ENCODE data around the gene KNTC1. TPM values are rescaled to one million over a fixed set of nuclear protein-coding genes. Genes with fewer than 3 reads are reported as not detected.

The KNTC1 gene
- polyA plus RNA-seq (2011; rRNA removed) (61.1 and 68.7 TPM in 2 replicates), polyA plus RNA-seq (2017; fragmentation: RNase III; extraction: RNeasy Plus Mini Kit Qiagen cat#74134 plus additional on column Dnase treatment) (30.6 to 34.3 TPM (median 33.8 TPM) in 3 replicates), polyA minus RNA-seq (2011; rRNA and poly(A)+ RNA removed) (53.5 and 53.8 TPM in 2 replicates)
- polyA plus RNA-seq (2012; cell fraction: cytosol; rRNA removed) = 26.6 and 29.2 TPM in 2 replicates
- 80.4 and 119 TPM in 2 replicates for polyA plus RNA-seq (2012; cell fraction: nucleus; rRNA removed)

DNA sequence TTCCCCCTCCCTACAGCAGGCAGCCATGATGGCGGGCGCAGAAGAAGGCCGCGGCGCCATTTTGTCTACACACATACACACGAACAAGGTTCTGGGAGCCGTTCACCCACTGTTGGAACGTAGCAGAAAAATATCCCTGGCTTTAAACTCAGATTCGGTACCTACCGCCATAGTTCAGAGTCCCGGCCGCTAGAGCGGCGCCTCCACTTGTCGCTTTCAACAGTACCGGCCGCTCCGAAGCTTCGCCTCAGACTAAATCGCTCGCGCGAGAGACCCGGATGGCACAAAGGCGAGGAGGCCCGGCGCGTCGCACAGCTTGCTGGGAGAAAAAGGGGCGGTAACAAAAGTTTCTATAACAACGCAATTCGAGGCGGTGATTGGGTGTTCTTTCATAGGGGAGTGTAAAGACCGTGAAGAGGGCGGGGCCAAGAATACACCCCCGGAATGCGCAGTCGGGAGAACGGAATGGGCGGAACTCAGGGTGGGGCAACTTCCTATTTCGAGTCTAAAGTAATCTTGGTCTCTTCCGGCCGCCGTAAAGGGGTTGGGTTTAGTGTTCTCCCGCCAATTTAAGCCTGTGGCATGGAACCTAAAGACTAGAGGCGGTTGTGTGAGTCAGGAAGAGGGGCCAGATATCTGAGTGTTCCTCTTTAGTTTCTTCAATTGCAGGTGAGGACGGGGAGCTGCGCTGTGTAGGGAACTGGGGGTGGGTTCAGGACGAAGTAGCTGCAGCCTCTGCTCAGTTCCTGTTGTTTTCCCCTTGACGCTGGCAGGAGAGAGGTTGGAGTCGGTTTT, at the start of gene KNTC1, which contains the start of gene RSRC2:
KNTC1 (plus strand) TSS at position 567 of the 795 bp plus-strand sequence. CDS start 2,815 bp downstream, outside the sequence.
RSRC2 (minus strand) TSS at position 254 of the 795 bp plus-strand sequence; CDS start at position 171, 83 bp downstream.
- ATAC-seq (peak; percentile 92 to 93), DNase-seq (ENCODE audit: low read depth in 1 of 2, low spot score in 1 of 2) (peak; percentile 99 to 100), FAIRE-seq (peak; percentile 97)
- 3% methylated on average over 51 of the region's 51 CpGs for WGBS (ENCODE audit: missing lambda C conversion rate)
- Histone ChIP-seq H3K4me1 (peaks cover 28% of the 10 kb centered on the region), H3K4me2 (peak within 1 kb of the TSS; percentile 83), H3K4me3 (peak within 1 kb of the TSS; percentile 69), H3K9me3 (no peaks in the 10 kb centered on the region), H3K27ac (peak within 1 kb of the TSS; percentile 95)
- ChIA-PET CTCF (interaction anchor here (1.3 kb wide), 1 partner anchor 127 kb away, joined by 8 read pairs; no protein-coding TSS in a partner anchor), POLR2A (interaction anchor here (0.6 to 2.3 kb wide), 18 partner anchors 8 to 225 kb away, joined by 3 to 53 read pairs (median 4); partner anchors contain the start of genes DENR and ZCCHC8)
- TF ChIP-seq CEBPB (IDR thresholded peaks at IDR 0.05) (peak in 1 of 2 experiments; percentile 69; a peak in 2 of 4 replicates), ZC3H11A (IDR thresholded peaks at IDR 0.05) (no peak), RCOR1 (IDR thresholded peaks at IDR 0.05; ENCODE audit: low read depth, low read length) (no peak), PBX3 (IDR thresholded peaks at IDR 0.05) (peak; percentile 57; the same call in 1 of the 2 replicates), NR3C1 (IDR thresholded peaks at IDR 0.05) (no peak), NFE2L2 (conservative IDR thresholded peaks at IDR 0.05; ENCODE audit: low read length) (no peak), KDM5A (IDR thresholded peaks at IDR 0.05) (peak; percentile 95), RAD21 (conservative IDR thresholded peaks at IDR 0.05 in 1 of 2, IDR thresholded peaks at IDR 0.05 in 1 of 2) (peak in 1 of 2 experiments; percentile 3; a peak in 1 of 5 replicates), EHF (CRISPR knock-in tag; IDR thresholded peaks at IDR 0.05) (0 out of 2 replicates have a peak, but pooled peaks have one; percentile 0), HDAC2 (IDR thresholded peaks at IDR 0.05) (peak; percentile 87; the same call in 1 of the 2 replicates), HOXB13 (CRISPR knock-in tag; IDR thresholded peaks at IDR 0.05; ENCODE audit: low read depth) (no peak), TP53 (CRISPR knock-in tag; IDR thresholded peaks at IDR 0.05) (0 out of 2 replicates have a peak, but pooled peaks have one; percentile 77), ZFP36 (IDR thresholded peaks at IDR 0.05; ENCODE audit: borderline replicate concordance, partially characterized antibody) (no peak), MAFK (IDR thresholded peaks at IDR 0.05; ENCODE audit: partially characterized antibody) (peak; percentile 44), MAZ (IDR thresholded peaks at IDR 0.05; ENCODE audit: borderline replicate concordance, low read depth, low read length) (peak; percentile 74; the same call in 1 of the 2 replicates), HEYL (CRISPR knock-in tag; IDR thresholded peaks at IDR 0.05) (no peak), CHD4 (IDR thresholded peaks at IDR 0.05; ENCODE audit: borderline replicate concordance) (no peak), ZNF302 (CRISPR knock-in tag; IDR thresholded peaks at IDR 0.05) (no peak), ZSCAN20 (CRISPR knock-in tag; IDR thresholded peaks at IDR 0.05) (no peak), JUNB (IDR thresholded peaks at IDR 0.05) (no peak), ATOH8 (CRISPR knock-in tag; IDR thresholded peaks at IDR 0.05; ENCODE audit: low read depth) (no peak), MAX (IDR thresholded peaks at IDR 0.05) (peak; percentile 92), HOXB5 (CRISPR knock-in tag; IDR thresholded peaks at IDR 0.05) (no peak), HES2 (IDR thresholded peaks at IDR 0.05) (no peak), CBX2 (IDR thresholded peaks at IDR 0.05; ENCODE audit: borderline replicate concordance, low read depth) (no peak), JUN (IDR thresholded peaks at IDR 0.05) (peak; percentile 91 to 99)
- TF ChIP-seq, protein P1, sequence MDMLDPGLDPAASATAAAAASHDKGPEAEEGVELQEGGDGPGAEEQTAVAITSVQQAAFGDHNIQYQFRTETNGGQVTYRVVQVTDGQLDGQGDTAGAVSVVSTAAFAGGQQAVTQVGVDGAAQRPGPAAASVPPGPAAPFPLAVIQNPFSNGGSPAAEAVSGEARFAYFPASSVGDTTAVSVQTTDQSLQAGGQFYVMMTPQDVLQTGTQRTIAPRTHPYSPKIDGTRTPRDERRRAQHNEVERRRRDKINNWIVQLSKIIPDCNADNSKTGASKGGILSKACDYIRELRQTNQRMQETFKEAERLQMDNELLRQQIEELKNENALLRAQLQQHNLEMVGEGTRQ (IDR thresholded peaks at IDR 0.05) = no peak
- TF ChIP-seq, protein P2, sequence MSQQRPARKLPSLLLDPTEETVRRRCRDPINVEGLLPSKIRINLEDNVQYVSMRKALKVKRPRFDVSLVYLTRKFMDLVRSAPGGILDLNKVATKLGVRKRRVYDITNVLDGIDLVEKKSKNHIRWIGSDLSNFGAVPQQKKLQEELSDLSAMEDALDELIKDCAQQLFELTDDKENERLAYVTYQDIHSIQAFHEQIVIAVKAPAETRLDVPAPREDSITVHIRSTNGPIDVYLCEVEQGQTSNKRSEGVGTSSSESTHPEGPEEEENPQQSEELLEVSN (IDR thresholded peaks at IDR 0.05; ENCODE audit: borderline replicate concordance, low read depth) = peak; percentile 98
- TF ChIP-seq, protein P3, sequence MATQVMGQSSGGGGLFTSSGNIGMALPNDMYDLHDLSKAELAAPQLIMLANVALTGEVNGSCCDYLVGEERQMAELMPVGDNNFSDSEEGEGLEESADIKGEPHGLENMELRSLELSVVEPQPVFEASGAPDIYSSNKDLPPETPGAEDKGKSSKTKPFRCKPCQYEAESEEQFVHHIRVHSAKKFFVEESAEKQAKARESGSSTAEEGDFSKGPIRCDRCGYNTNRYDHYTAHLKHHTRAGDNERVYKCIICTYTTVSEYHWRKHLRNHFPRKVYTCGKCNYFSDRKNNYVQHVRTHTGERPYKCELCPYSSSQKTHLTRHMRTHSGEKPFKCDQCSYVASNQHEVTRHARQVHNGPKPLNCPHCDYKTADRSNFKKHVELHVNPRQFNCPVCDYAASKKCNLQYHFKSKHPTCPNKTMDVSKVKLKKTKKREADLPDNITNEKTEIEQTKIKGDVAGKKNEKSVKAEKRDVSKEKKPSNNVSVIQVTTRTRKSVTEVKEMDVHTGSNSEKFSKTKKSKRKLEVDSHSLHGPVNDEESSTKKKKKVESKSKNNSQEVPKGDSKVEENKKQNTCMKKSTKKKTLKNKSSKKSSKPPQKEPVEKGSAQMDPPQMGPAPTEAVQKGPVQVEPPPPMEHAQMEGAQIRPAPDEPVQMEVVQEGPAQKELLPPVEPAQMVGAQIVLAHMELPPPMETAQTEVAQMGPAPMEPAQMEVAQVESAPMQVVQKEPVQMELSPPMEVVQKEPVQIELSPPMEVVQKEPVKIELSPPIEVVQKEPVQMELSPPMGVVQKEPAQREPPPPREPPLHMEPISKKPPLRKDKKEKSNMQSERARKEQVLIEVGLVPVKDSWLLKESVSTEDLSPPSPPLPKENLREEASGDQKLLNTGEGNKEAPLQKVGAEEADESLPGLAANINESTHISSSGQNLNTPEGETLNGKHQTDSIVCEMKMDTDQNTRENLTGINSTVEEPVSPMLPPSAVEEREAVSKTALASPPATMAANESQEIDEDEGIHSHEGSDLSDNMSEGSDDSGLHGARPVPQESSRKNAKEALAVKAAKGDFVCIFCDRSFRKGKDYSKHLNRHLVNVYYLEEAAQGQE (IDR thresholded peaks at IDR 0.05) = peak; percentile 67
- TF ChIP-seq, protein P4, sequence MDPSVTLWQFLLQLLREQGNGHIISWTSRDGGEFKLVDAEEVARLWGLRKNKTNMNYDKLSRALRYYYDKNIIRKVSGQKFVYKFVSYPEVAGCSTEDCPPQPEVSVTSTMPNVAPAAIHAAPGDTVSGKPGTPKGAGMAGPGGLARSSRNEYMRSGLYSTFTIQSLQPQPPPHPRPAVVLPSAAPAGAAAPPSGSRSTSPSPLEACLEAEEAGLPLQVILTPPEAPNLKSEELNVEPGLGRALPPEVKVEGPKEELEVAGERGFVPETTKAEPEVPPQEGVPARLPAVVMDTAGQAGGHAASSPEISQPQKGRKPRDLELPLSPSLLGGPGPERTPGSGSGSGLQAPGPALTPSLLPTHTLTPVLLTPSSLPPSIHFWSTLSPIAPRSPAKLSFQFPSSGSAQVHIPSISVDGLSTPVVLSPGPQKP (IDR thresholded peaks at IDR 0.05; ENCODE audit: low read depth, low read length) = no peak

Data from A549 (cell line).